NCI-H510A (cell line): ENCODE measurements around the gene SFXN4.
"Not testable (repeated sequence)": the region's sequence is repeated elsewhere in the genome, so short reads cannot be mapped to it uniquely, and the experiment has no call there.

Experiments used
- DNase-seq: peaks from one replicate; lab custom pipeline; 2025; lab: John Stamatoyannopoulos, UW

SFXN4 gene

DNA sequence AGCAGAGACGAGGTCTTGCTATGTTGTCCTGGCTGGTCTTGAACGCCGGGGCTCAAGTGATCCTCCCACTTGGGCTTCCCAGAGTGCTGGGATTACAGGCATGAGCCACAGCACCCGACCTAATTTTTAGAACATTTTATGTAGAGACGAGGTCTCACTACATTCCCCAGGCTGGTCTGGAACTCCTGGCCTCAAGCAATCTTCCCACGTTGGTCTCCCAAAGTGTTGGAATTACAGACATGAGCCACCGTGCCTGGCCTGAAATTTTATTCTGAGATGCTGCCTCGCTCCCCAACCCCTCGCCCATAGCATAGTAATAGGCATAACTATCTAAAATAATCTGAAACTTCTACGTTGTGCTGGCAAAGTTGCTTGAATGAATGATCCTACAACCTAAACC, 21.9 kb downstream of the SFXN4 start:
- DNase-seq = no peak

DNA sequence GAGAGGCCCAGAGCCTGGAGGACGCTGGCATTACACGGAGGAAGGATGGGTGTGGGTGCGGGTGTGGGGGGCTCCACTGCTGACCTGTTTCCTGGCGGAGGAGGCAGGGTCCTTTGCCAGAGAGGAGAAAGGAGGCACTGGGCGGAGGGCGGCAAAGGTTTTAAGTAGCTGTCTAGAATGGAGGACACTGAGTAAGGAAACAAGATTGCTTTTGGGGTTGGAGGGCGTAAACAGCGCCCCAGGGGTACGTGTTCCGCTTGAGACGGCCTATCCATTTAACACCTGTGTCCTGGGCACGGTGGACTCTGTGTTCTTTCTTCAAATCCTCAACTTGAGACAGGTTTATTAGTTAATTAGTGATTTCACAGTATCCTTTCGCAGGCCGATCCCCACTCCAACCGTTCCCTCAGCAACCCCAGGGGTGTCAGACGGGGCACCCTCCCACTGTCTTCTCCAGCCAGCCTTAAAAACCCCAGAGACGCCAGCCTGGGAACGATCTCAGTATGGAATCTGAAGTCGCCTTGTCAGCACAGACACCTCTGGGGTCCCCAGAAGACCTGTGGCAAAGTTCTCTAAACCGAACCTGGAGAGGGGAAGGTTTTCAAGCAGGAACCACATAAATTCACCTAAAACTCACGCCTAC, 24.8 kb downstream of the SFXN4 start:
- DNase-seq = no peak

DNA sequence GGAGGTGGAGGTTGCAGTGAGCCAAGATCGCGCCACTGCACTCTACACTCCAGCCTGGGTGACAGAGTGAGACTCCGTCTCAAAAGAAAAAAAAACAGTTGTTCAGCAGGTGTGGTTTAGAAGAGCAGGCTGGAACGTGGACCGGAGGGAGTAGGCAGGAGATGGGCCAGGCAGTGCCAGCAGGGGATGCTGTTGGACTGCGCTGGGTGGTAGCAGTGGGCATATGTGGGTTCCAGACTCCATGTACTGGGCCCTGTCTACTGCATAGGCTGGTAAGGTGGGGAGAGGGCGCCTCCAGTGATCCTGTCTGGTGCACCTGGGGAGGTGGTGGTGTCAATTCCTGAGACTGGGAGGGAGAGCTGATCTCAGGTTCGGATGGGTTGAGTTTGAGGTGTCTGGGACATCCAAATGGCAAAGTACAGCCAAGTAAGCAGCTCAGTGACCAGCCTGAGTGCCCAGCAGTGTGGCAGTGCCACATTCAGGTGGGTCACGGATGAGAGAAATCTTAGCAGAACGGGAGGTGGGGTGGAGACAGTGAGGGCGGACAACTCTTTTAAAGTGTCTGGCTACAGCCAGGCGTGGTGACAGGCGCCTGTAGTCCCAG, 25.9 kb downstream of the SFXN4 start:
- DNase-seq = peak; percentile 8

DNA sequence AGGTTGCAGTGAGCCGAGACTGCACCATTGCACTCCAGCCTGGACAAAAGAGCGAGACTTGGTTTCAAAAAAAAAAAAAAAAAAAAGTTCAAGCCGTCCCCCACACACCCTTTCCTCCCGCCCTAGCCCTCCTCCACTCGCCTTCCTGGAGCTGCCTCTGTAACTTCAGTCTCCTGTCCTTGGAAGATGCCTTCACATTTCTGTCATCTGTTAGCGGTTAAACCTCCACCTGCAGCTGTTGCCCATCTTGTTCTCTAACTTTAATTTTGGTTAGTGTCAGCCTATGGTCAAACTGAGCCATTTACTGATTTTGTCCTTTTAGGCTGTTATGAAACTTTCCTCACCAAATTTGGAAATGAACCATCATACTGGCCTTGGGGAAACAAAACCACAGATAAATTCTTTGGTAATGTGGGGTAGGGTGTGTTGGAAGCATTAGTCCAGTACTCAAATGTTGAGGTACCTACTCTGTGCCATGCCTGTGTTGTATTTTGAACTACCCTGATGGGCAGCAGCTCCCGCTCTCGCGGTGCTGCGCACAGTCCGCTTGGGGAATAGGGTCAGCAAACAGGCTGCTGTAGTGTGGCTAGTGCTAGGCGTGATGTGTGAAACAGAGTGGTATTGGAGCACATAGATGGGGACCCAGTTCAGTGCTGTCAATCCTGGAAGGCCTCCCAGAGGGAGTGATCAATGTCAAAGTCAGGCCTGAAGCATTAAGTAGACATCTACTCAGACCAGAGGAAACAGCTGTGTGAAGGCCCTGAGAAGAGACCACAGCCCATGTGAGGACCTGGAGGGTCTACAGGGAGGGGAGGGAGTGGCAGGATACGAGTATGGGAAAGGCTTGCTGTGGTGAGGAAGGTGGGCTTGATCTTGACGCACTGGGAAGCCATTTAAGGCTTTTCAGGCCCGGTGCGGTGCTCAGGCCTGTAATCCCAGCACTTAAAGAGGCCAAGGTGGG, 26.9 kb downstream of the SFXN4 start:
- DNase-seq = no peak

DNA sequence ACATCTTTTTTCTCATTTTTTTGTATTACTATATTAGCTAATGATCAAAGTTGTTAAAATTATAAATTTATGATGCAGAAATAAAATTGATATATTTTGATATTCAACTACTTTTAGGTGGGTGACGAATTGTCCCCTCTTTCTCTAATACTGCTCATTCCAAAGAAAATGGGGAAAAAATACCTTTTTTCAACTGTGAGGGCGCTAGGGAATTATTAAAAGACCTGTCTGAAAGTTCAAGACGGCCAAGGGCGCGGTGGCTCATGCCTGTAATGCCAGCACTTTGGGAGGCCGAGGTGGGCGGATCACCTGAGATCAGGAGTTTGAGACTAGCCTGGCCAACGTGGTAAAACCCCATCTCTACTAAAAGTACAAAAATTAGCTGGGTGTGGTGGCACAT, 27.6 kb downstream of the SFXN4 start:
- not testable (repeated sequence) for DNase-seq

DNA sequence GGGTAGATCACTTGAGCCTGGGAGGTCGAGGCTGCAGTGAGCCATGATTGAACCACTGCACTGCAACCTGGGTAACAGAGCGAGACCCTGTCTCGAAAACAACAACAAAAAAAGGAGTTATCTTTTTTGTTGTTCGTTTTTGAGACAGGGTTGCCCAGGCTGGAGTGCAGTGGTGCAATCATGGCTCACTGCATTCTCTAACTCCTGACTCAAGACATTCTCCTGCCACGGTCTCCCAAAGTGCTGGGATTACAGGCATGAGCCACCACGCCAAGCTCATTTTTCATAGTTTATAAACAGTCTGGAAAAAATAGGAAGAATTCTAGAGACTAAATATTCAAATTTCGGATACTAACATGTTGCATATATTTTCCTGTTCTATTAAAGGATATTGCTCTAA, 29.4 kb downstream of the SFXN4 start:
- no peak for DNase-seq

DNA sequence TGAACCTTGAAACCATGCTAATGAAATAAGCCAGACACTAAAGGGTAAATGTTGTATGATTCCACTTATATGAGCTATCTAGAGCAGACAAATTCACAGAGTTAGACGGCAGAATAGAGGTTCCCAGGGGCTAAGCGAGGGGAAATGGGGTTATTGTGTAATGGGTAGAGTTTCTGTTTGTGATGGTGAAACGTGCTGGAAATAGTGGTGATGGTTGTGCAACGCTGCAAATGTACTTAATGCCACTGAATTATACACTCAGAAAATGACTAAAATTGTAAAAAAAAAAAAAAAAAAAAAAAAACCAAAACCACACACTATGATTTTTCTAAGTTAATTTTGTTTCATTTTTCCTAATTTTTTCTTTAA, 30.0 kb downstream of the SFXN4 start:
- DNase-seq = no peak

DNA sequence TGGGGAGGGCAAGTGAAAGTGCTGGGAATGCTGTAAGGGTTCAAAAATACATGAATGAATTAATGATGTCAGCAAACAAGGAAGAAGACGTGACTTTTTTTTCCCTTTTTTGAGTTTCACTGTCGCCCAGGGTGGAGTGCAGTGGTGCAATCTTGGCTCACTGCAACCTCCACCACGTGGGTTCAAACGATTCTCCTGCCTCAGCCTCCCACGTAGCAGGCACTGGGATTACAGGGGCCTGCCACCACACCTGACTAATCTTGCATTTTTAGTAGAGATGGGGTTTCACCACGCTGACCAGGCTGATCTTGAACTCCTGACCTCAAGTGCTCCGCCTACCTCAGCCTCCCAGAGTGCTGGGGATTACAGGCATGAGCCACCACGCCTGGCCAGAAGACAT, 31.6 kb downstream of the SFXN4 start:
- DNase-seq = no peak

DNA sequence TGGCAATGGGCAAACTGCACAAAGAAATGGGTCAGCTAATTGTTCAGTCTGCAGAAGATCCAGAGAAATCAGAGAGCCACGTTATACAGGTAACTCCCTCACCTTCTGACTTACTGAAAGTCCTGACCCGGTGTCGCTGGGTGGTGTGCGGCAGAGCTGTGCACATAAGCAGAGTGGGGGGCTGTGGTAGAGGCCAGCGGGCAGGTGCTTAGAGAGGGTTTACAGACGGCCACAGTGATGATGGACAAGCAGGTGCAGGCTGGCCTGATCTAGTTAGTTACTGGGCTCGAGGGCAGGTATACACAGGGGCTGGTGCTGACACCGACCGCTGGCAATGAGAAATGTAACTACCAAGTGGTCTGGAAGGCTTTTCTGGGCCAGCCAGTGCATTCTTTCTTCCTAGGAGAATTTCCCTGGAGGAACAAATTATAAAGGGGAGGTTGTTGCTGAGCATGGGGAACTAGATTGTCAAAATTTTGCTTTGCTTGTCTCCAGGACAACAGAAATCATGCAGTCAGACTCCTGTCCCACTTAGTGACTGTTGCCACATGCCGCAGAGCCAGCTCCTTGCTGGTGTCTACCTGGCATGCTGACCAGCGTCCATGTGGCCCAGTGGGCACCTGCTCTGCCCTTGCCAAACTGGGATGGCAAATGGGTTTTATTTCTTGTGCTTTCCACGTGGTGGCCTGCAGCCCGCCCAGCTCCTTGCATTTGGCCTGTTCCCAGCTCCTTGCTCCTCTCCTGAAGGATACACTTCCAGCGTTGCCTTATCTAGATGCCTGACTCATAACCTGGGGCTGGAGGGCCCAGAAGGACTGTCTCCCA, 32.8 kb downstream of the SFXN4 start:
- no peak for DNase-seq

DNA sequence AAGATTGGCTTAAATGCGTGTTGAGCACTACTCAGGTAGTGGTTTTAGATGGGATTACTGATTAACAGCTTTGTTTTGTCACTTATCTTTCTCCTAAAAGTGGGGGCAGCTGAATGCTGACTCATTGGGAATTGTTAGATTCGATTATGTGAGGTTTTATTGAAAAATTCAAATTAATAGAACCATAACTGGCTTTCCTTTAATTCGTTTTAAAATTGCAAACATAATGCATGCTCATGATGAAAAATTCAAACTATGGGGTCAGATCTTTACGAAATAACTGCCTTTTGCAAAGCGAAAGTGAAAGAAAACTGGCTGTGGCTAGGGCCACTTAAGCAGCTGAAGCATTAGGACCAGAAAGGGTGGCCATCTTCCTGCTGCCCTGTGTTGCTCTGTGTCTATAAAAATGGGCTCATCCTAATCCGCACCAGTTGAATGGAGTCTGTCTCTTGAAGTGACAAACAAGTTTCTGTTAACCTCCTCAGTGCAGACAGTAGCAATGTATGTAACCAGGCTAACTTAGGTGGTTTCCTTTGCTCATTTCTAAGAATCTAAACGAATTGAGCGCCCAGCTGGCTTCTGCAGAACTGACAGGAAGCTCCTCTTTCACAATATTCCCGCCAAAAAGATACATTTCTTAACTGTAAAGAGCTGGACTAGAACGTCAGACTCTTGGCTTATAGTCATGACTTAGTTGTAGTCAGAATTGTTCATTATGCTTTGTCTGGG, 33.8 kb downstream of the SFXN4 start:
- DNase-seq = no peak

DNA sequence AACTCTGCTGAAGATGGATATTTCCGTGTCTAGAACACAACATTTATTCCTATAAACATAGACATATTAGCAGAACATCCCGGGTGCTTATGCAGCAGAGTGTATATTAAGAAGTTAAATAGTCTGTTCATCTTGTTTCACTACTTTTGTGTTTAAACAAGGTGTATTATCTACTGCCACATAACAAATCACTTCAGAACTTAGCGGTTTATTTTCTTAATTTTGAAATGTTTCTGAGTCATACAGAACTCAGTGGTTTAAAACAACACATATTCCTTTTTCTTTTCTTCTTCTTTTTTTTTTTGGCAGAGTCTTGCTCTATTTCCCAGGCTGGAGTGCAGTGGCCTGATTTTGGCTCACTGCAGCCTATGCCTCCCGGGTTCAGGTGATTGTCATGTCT, 35.8 kb downstream of the SFXN4 start:
- DNase-seq = no peak

DNA sequence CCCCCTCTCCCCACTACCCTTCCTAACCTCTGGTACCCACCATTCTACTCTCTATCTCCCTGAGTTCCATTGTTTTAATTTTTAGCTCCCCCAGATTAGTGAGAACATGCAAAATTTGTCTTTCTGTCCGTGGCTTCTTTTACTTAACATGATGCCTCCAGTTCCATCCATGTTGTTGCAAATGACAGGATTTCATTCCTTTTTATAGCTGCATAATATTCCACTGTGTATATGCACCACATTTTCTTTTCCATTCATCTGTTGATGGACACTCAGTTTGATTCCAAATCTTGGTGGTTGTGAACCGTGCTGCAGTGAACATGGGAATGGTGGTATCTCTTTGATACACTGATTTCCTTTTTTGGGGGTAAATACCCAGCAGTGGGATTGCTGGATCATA, 39.6 kb downstream of the SFXN4 start:
- no peak for DNase-seq

DNA sequence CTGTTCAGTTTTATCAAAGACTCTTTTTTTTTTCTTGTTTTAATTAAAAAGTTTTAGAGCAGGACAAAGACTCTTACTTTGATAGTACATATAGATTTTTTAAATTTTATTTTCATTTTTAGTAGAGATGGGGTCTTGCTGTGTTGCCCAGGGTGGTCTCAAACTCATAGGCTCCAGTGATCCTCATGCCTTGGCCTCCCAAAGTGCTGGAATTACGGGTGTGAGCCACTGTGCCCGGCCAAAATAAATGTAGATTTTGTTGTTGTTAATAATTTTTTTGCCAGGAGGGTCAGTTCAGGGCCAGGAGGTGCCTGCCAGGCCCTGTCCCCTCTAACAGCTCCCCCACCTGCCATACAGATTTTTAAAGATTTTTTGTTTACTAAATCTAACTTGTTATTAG, 44.6 kb downstream of the SFXN4 start:
- no peak for DNase-seq

DNA sequence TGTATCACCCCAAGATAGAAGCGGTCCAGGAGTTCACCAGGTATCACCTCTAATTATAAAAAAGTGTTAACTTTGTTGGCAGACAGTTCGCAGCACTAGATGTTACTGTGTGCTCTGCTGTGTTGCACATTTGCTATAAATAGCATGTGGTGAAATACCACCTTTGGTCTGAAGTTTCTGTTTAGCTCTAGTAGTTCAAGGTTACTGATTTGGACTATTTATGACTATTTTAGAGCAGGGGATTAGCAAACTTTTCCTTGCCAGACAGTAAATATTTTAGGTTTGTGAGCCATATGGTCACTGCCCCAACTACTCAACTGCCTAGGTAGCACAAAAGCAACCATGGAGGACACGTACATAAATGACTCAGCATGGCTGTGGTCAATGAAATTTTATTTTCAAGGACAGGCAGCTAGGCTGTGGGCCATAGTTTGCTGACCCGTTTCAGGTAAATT, 45.1 kb downstream of the SFXN4 start:
- no peak for DNase-seq

DNA sequence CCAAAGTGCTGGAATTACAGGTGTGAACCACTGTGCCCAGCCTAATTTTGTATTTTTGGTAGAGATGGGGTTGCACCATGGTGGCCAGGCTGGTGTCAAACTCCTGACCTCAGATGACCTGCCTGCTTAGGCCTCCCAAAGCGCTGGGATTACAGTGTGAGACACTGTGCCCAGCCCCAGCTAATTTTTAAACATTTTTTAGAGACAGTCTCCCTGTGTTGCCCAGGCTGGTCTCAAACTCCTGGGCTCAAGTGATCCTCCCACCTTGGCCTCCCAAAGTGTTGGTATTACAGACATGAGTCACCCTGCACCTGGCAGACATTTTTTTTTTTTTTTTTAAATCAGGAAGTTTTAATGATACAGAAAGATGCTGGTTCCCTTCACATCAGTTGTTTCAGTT, 46.1 kb downstream of the SFXN4 start:
- DNase-seq = no peak

DNA sequence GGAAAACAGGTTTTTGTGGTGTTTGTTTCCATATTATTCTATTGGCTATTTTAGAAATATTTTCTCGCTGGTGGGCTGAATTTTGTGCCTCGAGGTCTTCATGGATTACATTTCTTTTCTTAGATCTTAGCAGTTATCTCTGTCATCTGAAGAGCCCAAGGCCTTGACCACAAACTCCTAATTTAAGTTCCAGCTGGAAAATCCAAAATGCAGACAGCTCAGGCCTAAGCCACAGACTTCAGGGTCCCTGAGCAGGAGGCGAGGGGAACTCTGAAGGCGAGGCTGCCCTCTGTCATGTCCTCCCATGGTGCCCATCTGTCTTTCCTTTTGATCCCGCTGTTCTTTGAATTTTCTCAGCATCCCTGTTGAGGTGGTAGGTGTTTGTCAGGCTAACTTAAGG, 47.3 kb downstream of the SFXN4 start:
- DNase-seq = no peak

DNA sequence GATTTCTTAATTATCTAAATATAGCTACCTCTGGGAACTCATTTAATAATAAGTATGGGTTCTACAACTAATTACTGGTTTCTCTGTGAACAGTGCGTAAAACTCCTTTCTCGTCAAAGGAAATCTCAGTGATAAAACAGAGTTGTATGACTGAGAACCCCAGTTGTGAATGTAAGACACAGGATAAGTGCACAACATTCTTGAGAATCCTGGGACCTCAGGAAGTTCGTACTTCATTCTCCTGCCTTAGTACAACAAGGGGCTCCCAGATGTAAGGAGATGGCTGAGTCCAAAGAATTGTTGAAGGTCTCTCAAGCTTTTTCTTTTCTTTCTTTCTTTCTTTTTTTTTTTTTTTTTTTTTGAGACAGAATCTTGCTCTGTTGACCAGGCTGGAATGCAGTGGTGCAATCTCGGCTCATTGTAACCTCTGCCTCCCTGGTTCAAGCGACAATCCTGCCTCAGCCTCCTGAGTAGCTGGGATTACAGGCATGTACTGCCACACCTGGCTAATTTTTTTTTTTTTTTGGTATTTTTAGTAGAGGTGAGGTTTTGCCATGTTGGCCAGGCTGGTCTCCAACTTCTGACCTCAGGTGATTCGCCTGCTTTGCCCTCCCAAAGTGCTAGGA, 49.1 kb downstream of the SFXN4 start:
- no peak for DNase-seq

DNA sequence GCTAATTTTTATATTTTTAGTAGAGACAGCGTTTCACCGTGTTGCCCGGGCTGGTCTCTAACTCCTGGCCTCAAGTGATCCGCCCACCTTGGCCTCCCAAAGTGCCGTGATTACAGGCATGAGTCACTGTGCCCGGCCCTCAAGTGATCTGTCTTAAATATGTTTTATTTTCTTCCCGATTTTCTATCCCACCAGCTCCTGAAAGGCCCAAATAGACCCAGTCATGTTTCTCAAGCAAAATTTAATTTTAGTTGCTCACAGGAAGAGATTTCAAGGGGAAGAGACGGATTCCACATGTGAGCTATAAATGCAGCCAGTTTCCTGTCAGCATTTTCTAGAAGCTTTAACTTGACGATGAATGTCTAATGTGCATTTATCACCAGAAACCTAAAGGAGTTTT, 49.6 kb downstream of the SFXN4 start:
- no peak for DNase-seq

DNA sequence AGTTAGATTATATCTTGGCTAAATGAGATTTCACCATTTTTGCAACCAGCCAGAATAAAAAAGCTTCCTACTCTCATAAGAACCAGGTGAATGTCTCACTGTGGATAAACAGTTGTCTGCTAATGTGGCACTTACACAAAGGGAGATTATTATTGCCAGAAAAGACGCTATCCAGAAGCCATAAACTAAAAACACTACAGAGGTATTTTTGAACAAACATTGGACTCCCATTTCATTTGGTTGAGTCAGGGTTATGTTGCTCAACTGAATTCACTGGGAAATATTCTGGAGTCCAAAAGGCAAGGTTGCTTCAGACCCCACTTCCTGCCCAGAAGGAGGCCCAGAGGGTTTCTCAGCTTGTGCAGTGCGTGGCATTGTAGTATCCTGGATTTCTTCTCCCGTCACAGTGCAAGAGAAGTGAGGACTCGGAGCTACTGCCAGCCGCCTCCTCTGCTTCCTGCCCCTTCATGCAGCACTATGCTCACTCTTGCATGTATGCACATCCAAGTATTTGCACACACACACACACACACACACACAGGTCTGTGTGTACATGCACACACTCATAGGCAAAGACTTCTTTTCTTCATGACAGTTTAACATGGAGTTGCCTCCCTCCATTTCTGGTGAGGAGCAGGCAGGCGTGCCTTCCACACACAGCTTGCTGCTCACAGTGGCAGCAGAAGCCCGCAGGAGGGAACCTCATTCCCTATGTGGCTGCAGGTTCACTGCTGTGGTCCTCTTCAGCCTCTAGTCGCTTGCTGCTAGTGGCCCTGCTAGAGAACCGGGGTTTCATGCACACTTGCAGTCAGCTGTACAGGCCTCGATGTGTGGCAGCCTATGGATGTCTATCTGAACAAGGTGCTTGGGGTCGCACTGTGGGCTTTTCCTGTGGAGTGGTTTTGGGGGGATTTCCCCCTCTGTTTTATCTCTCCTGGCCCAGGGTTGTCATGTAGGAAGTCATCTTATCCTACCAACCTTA, 51.5 kb downstream of the SFXN4 start:
- no peak for DNase-seq

DNA sequence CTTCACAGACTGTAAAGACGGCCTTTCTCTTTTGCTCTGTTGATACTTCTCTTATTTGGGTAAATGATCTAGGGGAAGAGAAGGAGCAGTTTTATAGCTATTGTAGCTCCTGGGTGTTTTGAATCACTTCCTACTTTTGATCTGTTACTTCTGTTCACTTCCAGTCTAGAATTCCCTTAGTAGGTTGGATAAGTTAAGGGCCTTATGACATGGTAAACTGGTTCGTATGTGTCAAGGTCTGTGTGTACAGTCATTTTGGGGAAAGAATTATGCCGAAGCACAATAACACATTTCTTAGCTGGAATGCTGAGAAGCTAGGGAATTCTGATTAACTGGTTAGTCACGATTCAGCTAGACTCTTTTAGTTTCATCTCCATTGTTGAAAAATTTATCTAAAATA, 53.5 kb downstream of the SFXN4 start:
- DNase-seq = no peak
